ENCODE measurements around the gene LMAN1L. TPM values are rescaled to one million over a fixed set of nuclear protein-coding genes. Genes with fewer than 3 reads are reported as not detected.

The LMAN1L gene
- total RNA-seq, 1 donor from 2014 or later: not detected

DNA sequence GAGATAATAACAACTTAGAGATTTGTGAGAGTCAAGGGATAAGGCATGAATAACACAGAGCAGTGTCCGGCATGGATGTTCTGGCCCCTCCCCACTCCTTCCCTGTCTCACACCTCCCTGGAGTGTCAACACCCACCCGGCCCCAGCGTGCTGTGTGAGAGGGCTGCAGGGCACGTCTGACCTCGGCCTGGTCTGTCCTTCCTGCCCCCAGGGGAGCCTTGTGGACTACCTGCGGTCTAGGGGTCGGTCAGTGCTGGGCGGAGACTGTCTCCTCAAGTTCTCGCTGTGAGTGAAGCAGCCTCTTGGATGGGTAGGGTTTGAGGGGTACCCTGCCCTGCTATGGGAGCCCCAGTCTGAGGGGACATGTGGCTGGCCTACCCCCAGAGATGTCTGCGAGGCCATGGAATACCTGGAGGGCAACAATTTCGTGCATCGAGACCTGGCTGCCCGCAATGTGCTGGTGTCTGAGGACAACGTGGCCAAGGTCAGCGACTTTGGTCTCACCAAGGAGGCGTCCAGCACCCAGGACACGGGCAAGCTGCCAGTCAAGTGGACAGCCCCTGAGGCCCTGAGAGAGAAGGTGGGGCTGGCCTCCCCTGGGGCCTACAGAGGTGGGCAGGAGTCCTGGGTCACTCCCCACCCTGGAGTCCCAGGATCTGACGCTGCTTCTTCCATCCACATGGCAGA is 11.2 kb upstream of the LMAN1L start:
- no peak for TF ChIP-seq CTCF (IDR thresholded peaks at IDR 0.05)
- H3K27ac Mint-ChIP-seq (ENCODE audit: unreplicated experiment): no peak overlapping the region
- no peak overlapping the region for H3K4me3 Mint-ChIP-seq (ENCODE audit: unreplicated experiment)

DNA sequence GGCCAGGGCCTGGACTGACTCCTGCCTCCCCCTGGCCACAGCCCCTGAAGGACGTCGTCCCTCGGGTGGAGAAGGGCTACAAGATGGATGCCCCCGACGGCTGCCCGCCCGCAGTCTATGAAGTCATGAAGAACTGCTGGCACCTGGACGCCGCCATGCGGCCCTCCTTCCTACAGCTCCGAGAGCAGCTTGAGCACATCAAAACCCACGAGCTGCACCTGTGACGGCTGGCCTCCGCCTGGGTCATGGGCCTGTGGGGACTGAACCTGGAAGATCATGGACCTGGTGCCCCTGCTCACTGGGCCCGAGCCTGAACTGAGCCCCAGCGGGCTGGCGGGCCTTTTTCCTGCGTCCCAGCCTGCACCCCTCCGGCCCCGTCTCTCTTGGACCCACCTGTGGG is 10.3 kb upstream of the LMAN1L start:
- peaks cover 17% of the 10 kb centered on the region for H3K36me3 Mint-ChIP-seq (ENCODE audit: low read depth)
- no peak for TF ChIP-seq CTCF (IDR thresholded peaks at IDR 0.05)
- DNase-seq (ENCODE audit: low spot score): no peak
- H3K4me1 Mint-ChIP-seq (ENCODE audit: low read depth): peaks cover 5% of the 10 kb centered on the region
- no peak overlapping the region for H3K27ac Mint-ChIP-seq (ENCODE audit: unreplicated experiment)
- H3K27me3 Mint-ChIP-seq (ENCODE audit: low read depth): no peaks in the 10 kb centered on the region
- H3K9me3 Mint-ChIP-seq (ENCODE audit: low read depth): no peaks in the 10 kb centered on the region
- no peak overlapping the region for H3K4me3 Mint-ChIP-seq (ENCODE audit: unreplicated experiment)

More for the DNA sequence above, 11.2 kb upstream of the LMAN1L start:
- Mint-ChIP-seq H3K27me3 (ENCODE audit: low read depth) (no peaks in the 10 kb centered on the region), H3K36me3 (ENCODE audit: low read depth) (peaks cover 17% of the 10 kb centered on the region), H3K4me1 (ENCODE audit: low read depth) (no peaks in the 10 kb centered on the region), H3K9me3 (ENCODE audit: low read depth) (no peaks in the 10 kb centered on the region)
- DNase-seq (ENCODE audit: low spot score): no peak

DNA sequence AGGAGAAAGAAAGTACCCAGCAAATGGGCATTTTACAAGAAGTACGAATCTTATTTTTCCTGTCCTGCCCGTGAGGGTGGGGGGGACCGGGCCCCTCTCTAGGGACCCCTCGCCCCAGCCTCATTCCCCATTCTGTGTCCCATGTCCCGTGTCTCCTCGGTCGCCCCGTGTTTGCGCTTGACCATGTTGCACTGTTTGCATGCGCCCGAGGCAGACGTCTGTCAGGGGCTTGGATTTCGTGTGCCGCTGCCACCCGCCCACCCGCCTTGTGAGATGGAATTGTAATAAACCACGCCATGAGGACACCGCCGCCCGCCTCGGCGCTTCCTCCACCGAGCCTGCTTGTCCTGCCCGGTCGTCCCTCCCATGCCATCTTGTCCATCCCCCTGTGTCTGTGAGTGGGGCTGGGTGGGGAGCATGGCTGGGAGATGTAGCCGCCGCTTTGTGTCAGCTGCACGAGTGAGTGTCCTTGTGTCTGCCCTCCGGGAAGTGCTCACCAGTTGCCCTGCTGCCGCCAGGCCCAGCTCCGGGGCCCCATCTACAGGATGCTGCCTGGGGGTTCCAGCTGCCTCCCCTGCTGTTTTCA is 9.7 kb upstream of the LMAN1L start:
- Mint-ChIP-seq H3K4me3 (ENCODE audit: unreplicated experiment) (no peak overlapping the region), H3K27ac (ENCODE audit: unreplicated experiment) (no peak overlapping the region), H3K36me3 (ENCODE audit: low read depth) (peaks cover 17% of the 10 kb centered on the region), H3K27me3 (ENCODE audit: low read depth) (no peaks in the 10 kb centered on the region), H3K4me1 (ENCODE audit: low read depth) (peaks cover 11% of the 10 kb centered on the region), H3K9me3 (ENCODE audit: low read depth) (no peaks in the 10 kb centered on the region)
- DNase-seq (ENCODE audit: low spot score): no peak
- no peak for TF ChIP-seq CTCF (IDR thresholded peaks at IDR 0.05)

DNA sequence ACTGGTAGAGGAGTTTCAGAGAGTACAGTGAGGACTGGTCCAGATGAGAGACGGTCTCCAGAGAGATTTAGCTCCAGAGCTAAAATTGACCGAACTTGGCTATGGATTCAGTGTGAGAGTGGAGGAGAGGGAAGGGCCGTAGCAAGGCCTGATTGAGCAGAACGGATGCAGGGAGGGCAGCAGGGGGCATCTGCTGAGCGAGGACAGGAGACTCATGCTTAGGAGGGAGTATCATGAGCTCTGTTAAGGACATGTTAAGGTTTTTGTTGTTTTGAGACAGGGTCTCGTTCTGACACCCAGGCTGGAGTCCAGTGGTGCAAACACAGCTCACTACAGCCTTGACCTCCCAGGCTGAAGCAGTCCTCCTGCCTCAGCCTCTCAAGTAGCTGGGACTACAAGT is 7.7 kb upstream of the LMAN1L start:
- Mint-ChIP-seq H3K9me3 (ENCODE audit: low read depth) (no peaks in the 10 kb centered on the region), H3K36me3 (ENCODE audit: low read depth) (peaks cover 14% of the 10 kb centered on the region), H3K27ac (ENCODE audit: unreplicated experiment) (peak overlapping the region; percentile 73), H3K27me3 (ENCODE audit: low read depth) (no peaks in the 10 kb centered on the region), H3K4me3 (ENCODE audit: unreplicated experiment) (no peak overlapping the region), H3K4me1 (ENCODE audit: low read depth) (peaks cover 29% of the 10 kb centered on the region)
- TF ChIP-seq CTCF (IDR thresholded peaks at IDR 0.05): no peak
- no peak for DNase-seq (ENCODE audit: low spot score)

- peak overlapping the region; percentile 32 for H3K27ac Mint-ChIP-seq (ENCODE audit: unreplicated experiment)
- no peak for TF ChIP-seq CTCF (IDR thresholded peaks at IDR 0.05)
Measured at GRCh38 chr15:74807282-74807681, 5.4 kb upstream of the LMAN1L start.

More at GRCh38 chr15:74807282-74807681, 5.4 kb upstream of the LMAN1L start:
- Mint-ChIP-seq H3K4me1 (ENCODE audit: low read depth) (peaks cover 29% of the 10 kb centered on the region), H3K9me3 (ENCODE audit: low read depth) (no peaks in the 10 kb centered on the region), H3K4me3 (ENCODE audit: unreplicated experiment) (no peak overlapping the region), H3K27me3 (ENCODE audit: low read depth) (no peaks in the 10 kb centered on the region), H3K36me3 (ENCODE audit: low read depth) (peaks cover 11% of the 10 kb centered on the region)
- DNase-seq (ENCODE audit: low spot score): no peak
